GM19025 (cell line): ENCODE results near the gene ABCC1.
"Not testable (repeated sequence)": the region's sequence is repeated elsewhere in the genome, so short reads cannot be mapped to it uniquely, and the experiment has no call there.

Experiments
- ATAC-seq: cut with Tn5 transposase; IDR thresholded peaks from one replicate; pipeline ENCODE4 v1.9.1; 2021; ENCODE audit warnings: mild to moderate bottlenecking, low read depth, moderate library complexity; ENCODE audit not compliant: unreplicated experiment

ABCC1 gene

GRCh38 chr16:15949210-15950160 is at the start of gene ABCC1:
ABCC1 (plus strand) TSS chr16:15949616; CDS start chr16:15949752, 136 bp downstream.
- peak; percentile 55 for ATAC-seq

- no peak for ATAC-seq
Measured at GRCh38 chr16:15900357-15900756, 49.1 kb upstream of the ABCC1 start.

DNA sequence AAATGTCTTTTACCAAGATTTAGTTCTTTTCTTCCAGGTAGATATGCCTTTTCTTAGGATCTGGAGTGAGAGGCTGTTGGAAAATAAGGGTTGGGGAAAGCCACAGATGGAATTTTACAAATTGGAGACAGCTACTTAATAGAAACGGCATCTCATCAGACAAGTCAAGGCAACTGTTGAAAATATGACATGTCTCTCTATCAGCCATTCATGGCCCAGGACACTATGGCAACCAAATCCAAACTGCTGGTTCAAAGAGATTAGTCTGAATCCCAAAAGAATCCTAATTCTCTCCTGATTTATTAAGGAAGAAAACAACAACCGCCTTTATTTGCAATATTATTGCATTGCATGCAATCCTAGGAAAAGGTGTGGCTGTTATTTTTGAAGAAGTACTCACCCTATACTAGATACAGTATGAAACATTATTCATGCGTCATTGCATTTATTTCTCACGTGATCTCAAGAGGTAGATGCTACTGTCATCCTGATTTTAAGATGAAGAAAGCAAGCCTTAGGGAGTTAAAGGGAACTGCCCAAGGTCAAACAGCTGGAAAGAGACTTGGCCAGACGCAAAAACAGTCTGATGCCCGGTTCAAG is 48.4 kb upstream of the ABCC1 start:
- ATAC-seq, result no peak

- no peak for ATAC-seq
Measured at GRCh38 chr16:15903960-15904359, 45.5 kb upstream of the ABCC1 start.

- ATAC-seq, result no peak
Measured at GRCh38 chr16:15906439-15906838, 43.0 kb upstream of the ABCC1 start.

GRCh38 chr16:15907863-15908478 is 41.4 kb upstream of the ABCC1 start:
- ATAC-seq, result peak; percentile 99

- no peak for ATAC-seq
Measured at GRCh38 chr16:15911198-15911597, 38.2 kb upstream of the ABCC1 start.

GRCh38 chr16:15913046-15913698 is 36.2 kb upstream of the ABCC1 start:
- no peak for ATAC-seq

DNA sequence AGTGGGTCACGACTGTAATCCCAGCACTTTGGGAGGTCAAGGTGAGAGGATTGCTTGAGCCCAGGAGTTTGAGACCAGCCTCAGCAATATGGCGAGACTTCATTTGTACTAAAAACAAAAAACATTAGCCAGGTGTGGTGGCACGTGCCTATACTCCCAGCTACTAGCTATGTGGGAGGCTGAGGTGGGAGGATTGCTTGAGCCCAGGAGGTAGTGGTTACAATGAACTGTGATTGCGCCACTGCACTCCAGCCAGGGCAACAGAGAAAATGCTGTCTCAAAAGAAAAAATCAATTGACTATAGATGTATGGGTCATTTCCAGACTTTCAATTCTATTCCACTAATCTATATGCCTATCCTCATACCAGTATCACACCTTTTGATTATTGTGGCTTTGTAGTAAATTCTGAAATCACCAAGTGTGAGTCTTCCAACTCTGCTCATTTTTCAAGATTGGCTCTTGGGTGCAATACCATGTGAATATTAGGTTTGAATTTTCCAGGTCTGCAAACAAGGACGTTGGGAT is 33.8 kb upstream of the ABCC1 start:
- ATAC-seq, result no peak

GRCh38 chr16:15916323-15916722 is 33.1 kb upstream of the ABCC1 start:
- no peak for ATAC-seq

GRCh38 chr16:15918314-15918713 is 31.1 kb upstream of the ABCC1 start:
- not testable (repeated sequence) for ATAC-seq

GRCh38 chr16:15919331-15919730 is 30.1 kb upstream of the ABCC1 start:
- ATAC-seq, result no peak

DNA sequence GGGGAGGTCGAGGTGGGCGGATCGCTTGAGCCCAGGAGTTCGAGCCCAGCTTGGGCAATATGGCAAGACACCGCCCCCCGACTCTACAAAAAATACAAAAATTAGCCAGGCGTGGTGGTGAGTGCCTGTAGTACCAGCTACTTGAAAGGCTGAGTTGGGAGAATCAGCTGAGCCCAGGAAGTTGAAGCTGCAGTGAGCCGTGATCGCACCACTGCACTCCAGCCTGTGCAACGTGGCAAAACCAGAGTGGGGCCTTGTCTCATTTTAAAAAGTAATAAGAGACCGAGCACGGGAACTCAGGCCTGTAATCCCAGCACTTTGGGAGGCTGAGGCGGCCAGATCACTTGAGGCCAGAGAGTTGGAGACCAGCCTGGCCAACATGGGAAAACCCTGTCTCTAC is 24.4 kb upstream of the ABCC1 start:
- no peak for ATAC-seq

DNA sequence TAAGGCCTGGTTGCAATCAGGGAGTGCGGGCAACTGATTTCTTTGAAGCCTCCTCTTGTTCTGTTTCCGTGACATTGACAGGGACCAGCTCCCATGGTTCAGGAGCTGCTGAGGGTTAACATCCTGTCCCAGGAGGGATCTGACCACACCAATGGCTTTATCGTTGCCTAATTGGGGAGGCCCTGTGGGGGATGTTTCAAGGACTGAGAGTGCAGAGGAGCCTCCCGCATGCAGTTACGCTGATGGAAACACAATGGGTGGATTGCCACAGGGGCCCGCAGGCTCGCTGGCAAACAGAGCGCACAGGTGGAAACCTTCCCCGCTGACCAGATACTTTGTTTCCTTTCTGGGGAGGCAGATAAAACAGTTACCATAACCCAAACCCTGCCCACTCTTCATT is 23.8 kb upstream of the ABCC1 start:
- no peak for ATAC-seq

DNA sequence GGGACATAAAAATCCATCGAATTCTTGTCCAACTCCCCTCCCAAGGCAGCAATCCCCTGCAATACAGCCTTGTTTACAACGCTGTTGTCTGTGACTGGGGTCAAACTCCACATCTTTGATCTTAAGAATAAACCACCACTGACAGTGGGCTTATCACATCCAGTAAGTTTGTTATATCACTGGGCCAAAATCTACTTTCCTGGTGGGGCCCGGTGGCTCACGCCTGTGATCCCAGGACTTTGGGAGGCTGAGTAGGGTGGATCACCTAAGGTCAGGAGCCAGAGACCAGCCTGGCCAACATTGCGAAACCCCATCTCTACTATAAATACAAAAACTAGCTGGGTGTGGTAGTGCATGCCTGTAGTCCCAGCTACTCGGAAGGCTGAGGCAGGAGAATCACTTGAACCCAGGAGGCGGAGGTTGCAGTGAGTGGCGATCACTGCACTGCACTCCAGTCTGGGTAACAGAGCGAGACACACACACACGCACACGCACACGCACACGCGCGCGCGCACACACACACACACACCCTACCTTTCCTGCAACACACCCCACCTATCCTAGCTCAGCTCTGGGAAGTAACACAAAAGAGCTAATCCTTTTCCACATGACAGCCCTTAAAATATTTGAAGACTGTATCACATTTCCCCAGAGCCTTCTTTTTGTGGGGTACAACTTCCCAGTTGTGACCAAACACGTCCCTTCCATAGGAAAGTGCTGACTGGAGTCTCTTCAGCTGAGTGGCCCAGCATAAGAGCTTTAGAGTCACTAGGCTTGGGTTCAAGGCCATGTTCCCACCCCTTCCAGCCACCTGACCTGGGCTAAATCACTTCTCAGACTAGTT is 20.9 kb upstream of the ABCC1 start:
- ATAC-seq, result no peak

DNA sequence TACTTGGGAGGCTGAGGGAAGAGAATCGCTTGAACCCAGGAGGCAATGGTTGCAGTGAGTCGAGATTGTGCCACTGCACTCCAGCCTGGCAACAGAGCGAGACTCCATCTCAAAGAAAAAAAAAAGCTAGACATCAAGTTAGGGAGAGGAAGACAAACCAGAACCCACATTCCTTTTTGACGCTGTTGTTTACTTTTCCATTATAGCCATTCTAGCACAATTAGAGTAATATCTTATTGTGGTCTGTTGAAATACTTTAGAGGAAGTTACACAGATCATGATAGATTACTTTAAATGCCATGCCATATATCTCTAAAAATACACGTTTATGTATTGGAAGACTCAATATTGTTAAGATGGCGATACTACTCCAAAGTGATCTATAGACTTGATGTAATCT is 16.5 kb upstream of the ABCC1 start:
- no peak for ATAC-seq

DNA sequence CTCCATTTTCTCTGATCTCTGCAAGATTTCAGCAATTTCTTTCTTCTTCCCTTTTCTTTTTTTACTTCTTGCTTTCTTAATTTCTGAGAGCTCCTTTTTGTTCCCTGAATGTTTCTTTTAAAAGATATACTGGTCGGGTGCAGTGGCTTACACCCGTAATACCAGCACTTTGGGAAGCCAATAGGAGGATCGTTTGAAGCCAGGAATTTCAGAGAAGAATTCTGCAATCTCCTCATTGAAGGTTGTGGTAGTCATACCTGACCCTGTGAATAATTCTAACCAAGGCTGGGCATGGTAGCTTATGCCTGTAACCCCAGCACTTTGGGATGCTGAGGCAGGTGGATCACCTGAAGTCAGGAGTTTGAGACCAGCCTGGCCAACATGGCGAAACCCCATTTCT is 15.6 kb upstream of the ABCC1 start:
- ATAC-seq, result no peak

DNA sequence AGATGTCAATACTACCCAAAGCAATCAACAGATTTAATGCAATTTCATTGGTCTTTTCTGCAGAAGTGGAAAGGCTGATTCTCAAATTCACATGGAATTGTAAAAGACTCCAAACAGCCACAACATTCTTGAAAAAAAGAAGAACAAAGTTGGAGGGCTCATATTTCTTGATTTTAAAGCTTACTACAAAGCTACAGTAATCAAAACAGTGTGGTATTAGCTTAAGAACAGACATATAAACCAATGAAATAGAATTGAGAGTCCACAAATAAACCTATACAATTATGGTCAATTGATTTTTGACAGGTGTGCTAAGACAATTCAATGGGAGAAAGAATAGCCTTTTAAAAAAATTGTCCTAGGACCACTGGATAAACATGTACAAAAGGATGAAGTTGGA is 14.4 kb upstream of the ABCC1 start:
- no peak for ATAC-seq

DNA sequence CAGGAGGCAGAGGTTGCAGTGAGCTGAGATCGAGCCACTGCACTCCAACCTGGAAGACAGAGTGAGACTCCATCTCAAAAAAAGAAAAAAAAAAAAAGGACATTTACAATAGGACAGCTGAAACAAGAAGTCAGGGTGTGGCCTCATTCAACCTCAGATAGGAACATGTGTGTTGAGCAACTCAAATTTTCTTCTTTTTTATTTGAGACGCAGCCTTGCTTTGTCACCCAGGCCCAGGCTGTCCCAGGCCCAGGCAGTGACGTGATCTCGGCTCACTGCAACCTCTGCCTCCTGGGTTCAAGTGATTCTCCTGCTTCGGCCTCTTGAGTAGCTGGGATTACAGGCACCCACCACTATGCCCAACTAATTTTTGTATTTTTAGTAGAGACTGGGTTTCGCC is 12.6 kb upstream of the ABCC1 start:
- not testable (repeated sequence) for ATAC-seq
